ENCODE measurements around the gene NDUFA7. TPM values are rescaled to one million over a fixed set of nuclear protein-coding genes. Genes with fewer than 3 reads are reported as not detected.
"Not testable (repeated sequence)": the region's sequence is repeated elsewhere in the genome, so short reads cannot be mapped to it uniquely, and the experiment has no call there.

The NDUFA7 gene
- total RNA-seq, 1 donor from 2014 or later: 51.8 TPM

DNA sequence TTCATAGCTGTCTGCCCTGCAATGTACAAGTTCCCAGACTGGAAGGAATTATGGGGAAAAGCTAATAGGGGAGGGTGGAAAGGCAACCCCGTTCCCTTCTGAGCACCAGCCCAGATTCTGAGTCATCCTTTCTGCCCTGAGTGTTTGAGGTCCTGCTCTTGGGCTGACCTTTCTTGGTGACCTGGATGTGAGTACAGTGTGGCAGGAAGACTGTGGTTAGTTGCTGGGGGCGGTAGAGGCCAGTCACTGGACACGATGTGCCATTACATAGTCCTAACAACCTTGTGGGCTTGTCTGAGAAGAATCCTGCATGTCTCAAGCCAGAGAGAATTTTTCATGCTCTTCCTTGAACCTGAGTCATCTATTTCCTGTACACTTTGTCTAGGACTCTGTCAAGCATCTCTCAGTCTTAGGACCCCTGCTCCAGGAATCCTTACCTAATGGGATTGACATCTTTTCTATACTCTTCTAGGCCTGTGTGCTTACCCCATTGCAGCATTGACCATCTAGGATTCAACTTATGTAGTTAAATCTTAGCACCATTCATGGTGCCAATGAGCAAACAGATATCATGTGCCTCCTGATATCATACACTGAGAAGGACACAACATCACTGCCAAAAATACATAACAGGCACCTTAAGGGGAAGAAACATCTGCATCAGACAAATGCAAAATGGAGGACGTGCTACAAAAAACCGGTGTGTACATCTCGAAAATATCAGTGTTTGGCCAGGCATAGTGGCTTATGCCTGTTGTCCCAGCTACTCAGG lies 34.6 kb upstream of the NDUFA7 start:
- Mint-ChIP-seq H3K9me3 (no peaks in the 10 kb centered on the region), H3K4me3 (no peak overlapping the region), H3K36me3 (ENCODE audit: low read depth) (no peaks in the 10 kb centered on the region), H3K27ac (no peak overlapping the region), H3K4me1 (ENCODE audit: low read depth) (peaks cover 9% of the 10 kb centered on the region), H3K27me3 (ENCODE audit: insufficient read depth) (peaks cover 18% of the 10 kb centered on the region)
- intact Hi-C loops (cut with micrococcal nuclease): no loop called here
- DNase-seq (ENCODE audit: low spot score): no peak

DNA sequence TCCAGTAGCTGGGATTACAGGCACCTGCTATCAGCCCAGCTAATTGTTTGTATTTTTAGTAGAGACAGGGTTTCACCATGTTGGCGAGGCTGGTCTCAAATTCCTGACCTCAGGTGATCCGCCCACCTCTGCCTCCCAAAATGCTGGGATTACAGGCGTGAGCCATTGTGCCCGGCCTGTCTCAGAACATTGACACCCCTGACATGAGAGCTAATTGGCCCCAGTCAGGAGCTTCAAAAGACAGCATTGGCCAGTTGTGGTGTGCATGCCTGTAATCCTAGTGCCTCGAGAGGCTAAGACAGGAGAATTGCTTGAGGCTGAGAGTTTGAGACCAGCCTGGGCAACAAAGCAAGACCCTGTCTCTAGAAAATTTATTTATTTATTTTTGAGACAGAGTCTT lies 31.7 kb upstream of the NDUFA7 start:
- not testable (repeated sequence) for DNase-seq (ENCODE audit: low spot score); H3K4me3 Mint-ChIP-seq; H3K36me3 Mint-ChIP-seq (ENCODE audit: low read depth); H3K27ac Mint-ChIP-seq; H3K9me3 Mint-ChIP-seq; H3K4me1 Mint-ChIP-seq (ENCODE audit: low read depth)
- intact Hi-C loops (cut with micrococcal nuclease): loop anchor here (5.0 kb wide), 1 partner anchor 224 kb away; the partner anchor contains the start of gene MYO1F
- peaks cover 29% of the 10 kb centered on the region for H3K27me3 Mint-ChIP-seq (ENCODE audit: insufficient read depth)

DNA sequence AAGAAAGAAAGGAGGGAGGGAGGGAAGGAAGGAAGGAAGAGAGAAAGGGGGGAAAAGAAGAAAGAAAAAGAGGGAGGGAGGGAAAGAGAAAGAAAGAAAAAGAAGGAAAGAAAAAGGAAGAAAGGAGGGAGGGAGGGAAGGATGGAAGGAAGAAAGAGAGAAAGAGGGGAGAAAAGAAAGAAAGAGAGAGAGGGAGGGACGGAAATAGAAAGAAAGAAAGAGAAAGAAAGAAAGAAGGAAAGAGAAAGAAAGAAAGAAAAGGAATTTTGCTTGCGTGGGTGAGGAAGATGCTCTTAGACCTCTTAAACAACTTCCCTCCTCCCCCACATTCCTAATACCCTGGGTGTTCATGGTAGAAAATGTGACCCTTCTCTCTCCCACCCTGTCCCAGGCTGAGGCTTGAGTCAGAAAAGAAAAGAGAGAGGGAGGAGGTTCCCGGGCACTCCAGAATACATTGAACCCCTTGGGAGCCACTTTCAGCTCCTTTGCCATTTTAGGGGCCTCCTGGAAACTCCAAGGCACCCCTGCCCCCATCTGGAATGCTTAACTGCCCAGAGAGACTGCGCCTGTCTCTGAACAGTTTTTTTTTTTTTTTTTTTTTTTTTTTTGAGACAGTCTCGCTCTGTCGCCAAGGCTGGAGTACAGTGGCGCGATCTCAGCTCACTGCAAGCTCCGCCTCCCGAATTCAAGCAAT lies 31.1 kb upstream of the NDUFA7 start:
- Mint-ChIP-seq H3K27me3 (ENCODE audit: insufficient read depth) (peaks cover 28% of the 10 kb centered on the region), H3K4me3 (no peak overlapping the region), H3K9me3 (no peaks in the 10 kb centered on the region), H3K27ac (no peak overlapping the region), H3K4me1 (ENCODE audit: low read depth) (peaks cover 9% of the 10 kb centered on the region), H3K36me3 (ENCODE audit: low read depth) (no peaks in the 10 kb centered on the region)
- no peak for DNase-seq (ENCODE audit: low spot score)
- intact Hi-C loops (cut with micrococcal nuclease): loop anchor here (5.0 kb wide), 1 partner anchor 225 kb away; the partner anchor contains the start of gene MYO1F

DNA sequence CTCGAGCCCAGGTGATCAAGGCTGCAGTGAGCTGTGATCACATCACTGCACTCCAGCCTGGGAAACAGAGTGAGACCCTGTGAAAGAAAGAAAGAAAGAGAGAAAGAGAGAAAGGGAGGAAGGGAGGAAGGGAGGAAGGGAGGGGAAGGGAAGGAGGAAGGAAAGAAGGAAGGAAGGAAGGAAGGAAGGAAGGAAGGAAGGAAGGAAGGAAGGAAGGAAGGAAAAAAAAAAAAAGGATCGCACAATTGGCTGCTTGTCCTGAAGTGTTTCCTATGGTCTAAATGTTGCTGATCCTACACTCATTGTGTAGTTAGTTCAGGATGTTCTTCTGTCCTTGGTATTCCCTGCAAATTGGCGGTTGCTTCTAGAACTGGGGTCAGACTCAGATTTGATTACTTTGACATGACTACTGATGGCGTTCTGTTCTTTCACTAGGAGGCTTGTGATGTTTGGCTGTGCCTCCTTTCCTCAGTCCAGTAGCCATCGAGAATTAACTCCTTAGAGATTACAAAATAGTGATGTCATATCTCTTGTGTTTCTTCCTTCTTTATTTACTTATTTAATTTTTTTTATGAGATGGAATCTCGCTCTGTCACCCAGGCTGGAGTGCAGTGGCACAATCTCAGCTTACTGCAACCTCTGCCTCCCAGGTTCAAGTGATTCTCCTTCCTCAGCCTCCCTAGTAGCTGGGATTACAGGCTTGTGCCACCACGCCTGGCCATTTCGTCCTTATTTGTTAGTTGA lies 28.6 kb upstream of the NDUFA7 start:
- peaks cover 29% of the 10 kb centered on the region for H3K27me3 Mint-ChIP-seq (ENCODE audit: insufficient read depth)
- H3K4me3 Mint-ChIP-seq; H3K36me3 Mint-ChIP-seq (ENCODE audit: low read depth); H3K27ac Mint-ChIP-seq; H3K4me1 Mint-ChIP-seq (ENCODE audit: low read depth); DNase-seq (ENCODE audit: low spot score); H3K9me3 Mint-ChIP-seq: not testable (repeated sequence)
- intact Hi-C loops (cut with micrococcal nuclease): loop anchor here (5.0 kb wide), 1 partner anchor 228 kb away; the partner anchor contains the start of gene MYO1F

DNA sequence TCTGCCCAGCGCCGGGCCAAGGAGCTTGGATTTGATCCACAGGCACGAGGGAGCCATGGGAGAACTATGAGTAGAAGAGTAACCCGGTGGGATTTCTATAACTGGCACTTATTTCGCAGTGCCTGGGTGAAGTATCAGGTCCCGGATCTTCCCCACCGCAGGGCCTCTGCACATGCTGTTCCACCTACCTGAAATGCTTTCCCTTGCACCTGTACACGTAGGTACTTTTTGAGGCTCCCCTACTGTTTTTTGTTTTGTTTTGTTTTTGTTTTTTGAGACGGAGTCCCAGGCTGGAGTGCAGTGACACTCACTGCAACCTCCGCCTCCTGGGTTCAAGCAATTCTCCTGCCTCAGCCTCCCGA lies 22.3 kb upstream of the NDUFA7 start:
- no peak for DNase-seq (ENCODE audit: low spot score)
- H3K4me3 Mint-ChIP-seq: peak overlapping the region; percentile 79
- no peak overlapping the region for H3K27ac Mint-ChIP-seq
- intact Hi-C loops (cut with micrococcal nuclease): loop anchor here (1.0 to 2.0 kb wide), 3 partner anchors 22 to 47 kb away; partner anchors contain the start of genes CD320, NDUFA7, RAB11B and RPS28
- H3K9me3 Mint-ChIP-seq: no peaks in the 10 kb centered on the region
- peaks cover 5% of the 10 kb centered on the region for H3K4me1 Mint-ChIP-seq (ENCODE audit: low read depth)
- H3K36me3 Mint-ChIP-seq (ENCODE audit: low read depth): no peaks in the 10 kb centered on the region
- peaks cover 34% of the 10 kb centered on the region for H3K27me3 Mint-ChIP-seq (ENCODE audit: insufficient read depth)

DNA sequence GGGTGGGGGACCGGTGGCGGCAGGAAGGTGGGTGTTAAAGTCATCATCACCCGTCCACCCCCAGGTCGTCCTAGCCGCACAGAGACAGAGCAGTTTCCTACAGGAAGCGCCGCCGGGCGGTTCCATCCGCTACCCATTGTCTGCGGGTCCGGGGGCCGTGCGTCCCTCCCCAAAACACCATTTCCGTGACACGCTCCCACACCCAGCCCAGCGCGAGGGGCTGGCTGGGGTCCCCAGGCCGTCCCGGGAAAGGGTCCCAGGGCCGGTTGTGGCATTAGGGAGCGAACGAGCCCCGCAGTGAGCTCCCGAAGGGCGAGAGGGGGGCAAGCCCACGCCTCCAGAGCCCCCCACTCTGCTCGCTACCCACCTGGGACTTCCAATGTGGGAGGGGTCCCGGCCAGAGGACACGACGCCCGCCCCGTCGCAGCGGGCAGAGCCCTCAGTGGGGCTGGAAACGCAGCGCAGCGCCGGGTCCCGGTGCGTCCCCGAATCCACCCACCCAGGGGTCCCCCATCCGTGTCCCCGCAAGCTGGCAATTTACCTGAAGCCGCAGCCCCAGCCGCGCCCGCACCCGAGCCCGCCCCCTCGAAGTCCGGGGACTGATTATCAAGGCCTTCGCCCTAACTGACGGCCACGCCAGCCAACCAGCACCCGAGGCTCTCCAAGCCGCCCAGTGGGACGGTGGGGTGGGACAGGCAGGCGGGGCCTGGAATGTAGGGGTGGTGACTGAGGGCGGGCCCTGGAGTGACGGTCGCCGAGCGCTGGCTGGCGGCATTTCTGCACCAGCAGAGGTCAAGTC lies 21.7 kb upstream of the NDUFA7 start, which contains the start of gene KANK3:
TSS of gene KANK3 (minus strand) at position 579 of the 799 bp plus-strand sequence. CDS start 5,434 bp downstream, outside the sequence.
- peak within 1 kb of the TSS; percentile 79 for H3K4me3 Mint-ChIP-seq
- H3K27ac Mint-ChIP-seq: no peak within 1 kb of the TSS
- H3K36me3 Mint-ChIP-seq (ENCODE audit: low read depth): no peaks in the 10 kb centered on the region
- H3K4me1 Mint-ChIP-seq (ENCODE audit: low read depth): peaks cover 5% of the 10 kb centered on the region
- no peaks in the 10 kb centered on the region for H3K9me3 Mint-ChIP-seq
- peak; percentile 86 for DNase-seq (ENCODE audit: low spot score)
- peaks cover 39% of the 10 kb centered on the region for H3K27me3 Mint-ChIP-seq (ENCODE audit: insufficient read depth)
- intact Hi-C loops (cut with micrococcal nuclease): loop anchor here (1.0 to 2.0 kb wide), 3 partner anchors 22 to 47 kb away; partner anchors contain the start of genes CD320, NDUFA7, RAB11B and RPS28

DNA sequence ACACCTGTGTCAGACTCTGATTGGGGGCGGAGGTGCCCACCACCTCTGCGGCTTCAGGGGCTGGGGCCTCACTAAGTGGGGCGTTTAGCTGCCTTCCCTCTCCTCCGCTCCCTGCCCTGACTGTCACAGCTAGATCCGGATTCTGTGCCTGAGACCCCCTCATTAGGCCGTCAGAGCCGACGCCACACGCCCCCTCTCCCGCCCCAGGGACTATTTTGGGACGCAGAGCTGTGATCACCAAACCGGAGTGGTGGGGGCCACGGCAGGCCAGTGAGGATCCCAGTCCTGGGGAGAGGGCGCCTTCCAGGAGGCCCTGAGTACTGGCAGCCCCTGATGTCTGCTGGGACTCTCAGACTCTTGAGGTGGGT lies 21.1 kb upstream of the NDUFA7 start:
- intact Hi-C loops (cut with micrococcal nuclease): loop anchor here (2.0 kb wide), 1 partner anchor 33 kb away; the partner anchor contains the start of gene CD320
- H3K36me3 Mint-ChIP-seq (ENCODE audit: low read depth): no peaks in the 10 kb centered on the region
- no peak for DNase-seq (ENCODE audit: low spot score)
- peaks cover 5% of the 10 kb centered on the region for H3K4me1 Mint-ChIP-seq (ENCODE audit: low read depth)
- peaks cover 43% of the 10 kb centered on the region for H3K27me3 Mint-ChIP-seq (ENCODE audit: insufficient read depth)
- no peak overlapping the region for H3K27ac Mint-ChIP-seq
- no peak overlapping the region for H3K4me3 Mint-ChIP-seq
- no peaks in the 10 kb centered on the region for H3K9me3 Mint-ChIP-seq

DNA sequence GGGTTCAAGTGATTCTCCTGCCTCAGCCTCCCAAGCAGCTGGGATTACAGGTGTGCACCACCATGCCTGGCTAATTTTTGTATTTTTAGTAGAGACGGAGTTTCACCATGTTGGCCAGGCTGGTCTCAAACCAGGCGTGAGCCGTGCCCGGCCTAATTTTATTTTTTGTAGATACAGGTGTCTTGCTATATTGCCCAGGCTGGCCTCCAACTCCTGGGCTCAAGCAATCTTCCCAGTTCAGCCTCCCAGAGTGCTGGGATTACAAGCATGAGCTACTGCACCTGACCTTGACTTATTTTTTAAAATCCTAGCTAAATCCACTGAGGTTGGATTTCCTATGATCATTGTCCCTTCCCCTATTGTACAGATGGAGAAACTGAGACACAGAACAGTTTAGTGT lies 20.3 kb upstream of the NDUFA7 start:
- H3K4me1 Mint-ChIP-seq (ENCODE audit: low read depth); H3K27ac Mint-ChIP-seq; H3K9me3 Mint-ChIP-seq; DNase-seq (ENCODE audit: low spot score); H3K36me3 Mint-ChIP-seq (ENCODE audit: low read depth); intact Hi-C loops (cut with micrococcal nuclease): not testable (repeated sequence)
- Mint-ChIP-seq H3K4me3 (peak overlapping the region; percentile 37), H3K27me3 (ENCODE audit: insufficient read depth) (peaks cover 49% of the 10 kb centered on the region)

DNA sequence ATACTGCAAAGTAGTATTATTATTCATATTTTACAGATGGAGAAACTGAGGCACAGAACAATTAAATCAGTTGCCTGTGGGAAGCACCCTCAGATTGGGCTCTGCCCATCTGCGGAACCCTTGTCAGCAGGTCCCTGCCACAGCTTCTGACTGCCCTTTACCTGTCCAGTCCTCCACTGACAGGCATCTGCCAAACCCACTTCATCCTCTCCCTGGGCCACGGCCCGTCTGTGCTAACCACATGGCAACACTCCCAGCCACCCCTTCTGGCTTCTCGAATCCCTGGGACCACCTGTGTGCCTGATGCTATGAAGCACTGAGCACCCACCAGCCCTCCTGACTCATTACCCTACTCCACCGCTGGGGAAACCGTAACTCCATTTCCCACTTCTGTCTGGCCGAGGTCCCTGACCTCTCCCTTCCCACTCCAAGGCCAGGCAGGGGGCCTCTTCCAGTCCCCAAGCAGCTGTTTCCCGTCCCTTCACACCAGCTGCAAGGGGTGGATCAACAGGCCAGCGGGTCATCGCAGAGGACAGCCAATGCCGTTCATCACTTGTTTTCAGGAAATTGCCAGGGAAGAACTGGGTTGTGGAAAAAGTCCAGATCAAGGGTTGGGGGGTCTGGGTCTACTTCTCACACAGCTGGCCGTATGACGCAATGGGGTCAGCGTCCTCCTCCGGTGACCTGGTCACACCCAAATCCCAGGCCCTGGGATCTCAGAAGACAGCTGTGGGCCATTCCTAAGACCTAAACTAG lies 19.3 kb upstream of the NDUFA7 start:
- no peak overlapping the region for H3K4me3 Mint-ChIP-seq
- H3K36me3 Mint-ChIP-seq (ENCODE audit: low read depth): no peaks in the 10 kb centered on the region
- no peak overlapping the region for H3K27ac Mint-ChIP-seq
- no peaks in the 10 kb centered on the region for H3K9me3 Mint-ChIP-seq
- DNase-seq (ENCODE audit: low spot score): no peak
- H3K27me3 Mint-ChIP-seq (ENCODE audit: insufficient read depth): peaks cover 57% of the 10 kb centered on the region
- H3K4me1 Mint-ChIP-seq (ENCODE audit: low read depth): peaks cover 10% of the 10 kb centered on the region
- intact Hi-C loops (cut with micrococcal nuclease): no loop called here

DNA sequence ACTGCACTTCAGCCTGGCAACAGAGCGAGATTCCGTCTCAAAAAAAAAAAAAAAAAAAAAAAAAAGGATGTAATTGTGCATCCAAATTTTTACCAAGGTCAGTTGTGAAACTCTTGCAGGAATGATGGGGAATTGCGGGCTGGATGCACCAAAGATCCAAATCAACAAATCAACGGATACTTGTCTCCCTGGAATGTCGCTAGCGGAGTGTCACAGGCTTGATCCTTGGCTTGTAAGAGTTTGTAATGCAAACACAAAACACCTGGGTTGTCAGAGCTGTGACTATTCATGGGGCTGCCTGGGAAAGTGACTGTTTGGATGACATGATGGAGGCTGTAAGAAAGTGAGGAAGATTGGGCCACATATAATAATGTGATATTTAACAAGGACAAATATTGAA lies 17.7 kb upstream of the NDUFA7 start:
- H3K9me3 Mint-ChIP-seq: no peaks in the 10 kb centered on the region
- H3K27me3 Mint-ChIP-seq (ENCODE audit: insufficient read depth): peaks cover 57% of the 10 kb centered on the region
- no peak overlapping the region for H3K4me3 Mint-ChIP-seq
- intact Hi-C loops (cut with micrococcal nuclease): no loop called here
- H3K4me1 Mint-ChIP-seq (ENCODE audit: low read depth): peaks cover 10% of the 10 kb centered on the region
- DNase-seq (ENCODE audit: low spot score): no peak
- no peak overlapping the region for H3K27ac Mint-ChIP-seq
- no peaks in the 10 kb centered on the region for H3K36me3 Mint-ChIP-seq (ENCODE audit: low read depth)

DNA sequence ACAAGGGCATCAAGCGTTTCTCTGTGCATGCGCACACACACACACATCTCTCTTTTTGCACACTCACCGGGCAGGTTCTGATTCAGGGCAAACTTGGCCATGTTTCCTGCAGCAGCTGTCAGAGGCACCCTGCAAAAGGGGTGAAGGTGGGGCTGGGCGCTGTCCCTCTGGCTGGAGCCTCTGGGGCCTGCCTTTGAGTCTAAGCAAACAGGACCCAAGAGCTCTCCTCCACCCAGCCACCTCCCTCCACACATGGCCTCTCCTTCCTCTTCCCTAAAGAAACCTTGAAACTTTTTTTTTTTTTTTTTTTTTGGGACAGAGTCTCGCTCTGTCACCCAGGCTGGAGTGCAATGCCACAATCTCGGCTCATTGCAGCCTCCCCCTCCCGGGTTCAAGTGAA lies 16.6 kb upstream of the NDUFA7 start:
- Mint-ChIP-seq H3K9me3 (no peaks in the 10 kb centered on the region), H3K27ac (no peak overlapping the region), H3K4me3 (no peak overlapping the region), H3K27me3 (ENCODE audit: insufficient read depth) (peaks cover 53% of the 10 kb centered on the region), H3K36me3 (ENCODE audit: low read depth) (no peaks in the 10 kb centered on the region), H3K4me1 (ENCODE audit: low read depth) (peaks cover 5% of the 10 kb centered on the region)
- intact Hi-C loops (cut with micrococcal nuclease): no loop called here
- no peak for DNase-seq (ENCODE audit: low spot score)
